ENCODE data around the gene MRFAP1L1.
"Not testable (repeated sequence)": the region's sequence is repeated elsewhere in the genome, so short reads cannot be mapped to it uniquely, and the experiment has no call there.

MRFAP1L1 gene

GRCh38 chr4:6709230-6710114, at the start of gene MRFAP1L1:
TSS of gene MRFAP1L1 (minus strand) at chr4:6709865. CDS start at chr4:6709629, 236 bp downstream.
- DNase-seq = peak; percentile 97

GRCh38 chr4:6758728-6759127, 49.1 kb upstream of the MRFAP1L1 start:
- DNase-seq = no peak

DNA sequence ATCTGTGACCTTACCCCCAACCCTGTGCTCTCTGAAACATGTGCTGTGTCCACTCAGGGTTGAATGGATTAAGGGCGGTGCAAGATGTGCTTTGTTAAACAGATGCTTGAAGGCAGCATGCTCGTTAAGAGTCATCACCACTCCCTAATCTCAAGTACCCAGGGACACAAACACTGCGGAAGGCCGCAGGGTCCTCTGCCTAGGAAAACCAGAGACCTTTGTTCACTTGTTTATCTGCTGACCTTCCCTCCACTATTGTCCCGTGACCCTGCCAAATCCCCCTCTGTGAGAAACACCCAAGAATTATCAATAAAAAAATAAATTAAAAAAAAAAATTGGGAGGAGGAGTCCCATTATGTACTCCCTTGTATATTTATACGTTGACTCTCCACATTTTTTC, 46.7 kb upstream of the MRFAP1L1 start:
- DNase-seq = not testable (repeated sequence)

DNA sequence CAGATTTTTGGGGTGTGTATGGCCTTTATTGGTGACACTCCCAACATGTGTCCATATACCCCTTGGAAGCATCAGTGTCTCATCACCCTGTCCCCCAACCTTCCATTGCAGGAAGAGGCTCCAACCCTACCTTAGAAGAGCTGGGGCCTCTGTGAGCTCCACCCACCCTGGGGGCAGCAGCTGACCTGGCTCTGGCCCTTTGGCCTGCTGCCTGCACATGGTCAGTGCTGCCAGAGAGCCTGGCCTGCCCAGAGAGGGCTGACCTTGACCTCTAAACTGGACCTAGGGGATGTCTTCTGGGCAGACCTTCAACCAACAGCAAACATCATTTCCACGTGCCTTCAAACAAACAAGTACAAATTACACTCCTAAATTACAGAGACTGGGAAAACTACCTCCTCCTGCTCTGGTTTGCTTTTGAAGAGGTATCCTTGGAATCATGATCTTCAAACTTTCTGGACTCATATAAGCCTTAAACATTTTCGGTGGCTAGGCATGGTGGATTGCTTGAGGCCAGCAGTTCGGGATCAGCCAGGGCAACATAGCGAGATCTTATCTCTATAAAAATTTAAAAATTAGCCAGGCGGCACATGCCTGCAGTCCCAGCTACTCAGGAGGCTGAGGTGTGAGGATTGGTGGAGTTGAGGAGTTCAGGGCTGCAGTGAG, 45.6 kb upstream of the MRFAP1L1 start:
- no peak for DNase-seq

DNA sequence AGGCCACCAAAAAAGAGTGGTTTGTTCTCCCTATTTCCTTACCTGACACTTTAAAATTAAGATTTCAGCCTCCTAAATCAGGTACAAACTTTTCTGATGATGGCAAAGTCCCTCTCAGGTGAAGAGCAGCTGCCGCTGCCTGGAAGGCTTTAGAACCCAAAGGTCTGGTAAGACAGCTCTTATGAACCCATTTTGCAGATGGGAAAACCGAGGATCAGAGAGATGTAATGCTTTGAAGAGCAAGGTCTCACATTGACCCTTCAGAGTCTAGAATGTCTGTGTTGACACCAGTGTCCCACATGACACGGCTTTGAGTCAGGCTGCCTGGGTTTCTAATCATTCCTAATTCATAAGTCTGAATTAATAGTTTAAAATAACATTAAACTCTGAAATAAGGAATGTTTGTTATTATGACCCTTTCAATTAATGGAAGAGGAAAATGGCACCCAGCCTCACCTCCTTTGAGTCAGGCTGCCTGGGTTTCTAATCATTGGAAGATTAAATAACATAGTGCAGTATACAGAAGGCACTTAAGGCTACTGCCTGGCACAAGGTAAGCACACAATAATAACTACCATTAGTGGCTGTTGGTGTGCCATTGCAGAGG, 44.9 kb upstream of the MRFAP1L1 start:
- DNase-seq = no peak

DNA sequence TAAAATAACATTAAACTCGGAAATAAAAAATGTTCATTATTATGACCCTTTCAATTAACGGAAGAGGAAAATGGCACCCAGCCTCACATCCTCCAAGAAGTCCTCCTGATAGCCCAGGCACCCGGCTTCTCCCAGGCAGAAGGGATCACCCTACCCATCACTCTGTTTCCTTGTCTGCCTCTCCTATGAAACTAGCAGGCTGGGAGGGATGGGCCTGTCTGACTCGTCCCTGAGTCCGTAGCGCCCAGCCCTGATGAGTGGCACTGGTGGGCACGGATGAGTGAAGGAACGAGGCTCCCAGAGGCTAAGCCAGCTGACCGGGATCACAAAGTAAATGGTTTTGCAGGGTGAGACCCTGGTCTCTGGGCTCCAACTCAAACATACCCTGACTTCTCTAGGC, 44.2 kb upstream of the MRFAP1L1 start:
- no peak for DNase-seq

GRCh38 chr4:6753103-6753560, 43.5 kb upstream of the MRFAP1L1 start:
- DNase-seq = no peak

- DNase-seq = no peak
Observed at GRCh38 chr4:6752486-6752829, 42.8 kb upstream of the MRFAP1L1 start.

- DNase-seq = no peak
Observed at GRCh38 chr4:6751611-6752485, 42.2 kb upstream of the MRFAP1L1 start.

- no peak for DNase-seq
Observed at GRCh38 chr4:6750286-6751221, 40.9 kb upstream of the MRFAP1L1 start.

- no peak for DNase-seq
Observed at GRCh38 chr4:6749340-6750171, 39.9 kb upstream of the MRFAP1L1 start.

- no peak for DNase-seq
Observed at GRCh38 chr4:6748286-6748685, 38.6 kb upstream of the MRFAP1L1 start.

DNA sequence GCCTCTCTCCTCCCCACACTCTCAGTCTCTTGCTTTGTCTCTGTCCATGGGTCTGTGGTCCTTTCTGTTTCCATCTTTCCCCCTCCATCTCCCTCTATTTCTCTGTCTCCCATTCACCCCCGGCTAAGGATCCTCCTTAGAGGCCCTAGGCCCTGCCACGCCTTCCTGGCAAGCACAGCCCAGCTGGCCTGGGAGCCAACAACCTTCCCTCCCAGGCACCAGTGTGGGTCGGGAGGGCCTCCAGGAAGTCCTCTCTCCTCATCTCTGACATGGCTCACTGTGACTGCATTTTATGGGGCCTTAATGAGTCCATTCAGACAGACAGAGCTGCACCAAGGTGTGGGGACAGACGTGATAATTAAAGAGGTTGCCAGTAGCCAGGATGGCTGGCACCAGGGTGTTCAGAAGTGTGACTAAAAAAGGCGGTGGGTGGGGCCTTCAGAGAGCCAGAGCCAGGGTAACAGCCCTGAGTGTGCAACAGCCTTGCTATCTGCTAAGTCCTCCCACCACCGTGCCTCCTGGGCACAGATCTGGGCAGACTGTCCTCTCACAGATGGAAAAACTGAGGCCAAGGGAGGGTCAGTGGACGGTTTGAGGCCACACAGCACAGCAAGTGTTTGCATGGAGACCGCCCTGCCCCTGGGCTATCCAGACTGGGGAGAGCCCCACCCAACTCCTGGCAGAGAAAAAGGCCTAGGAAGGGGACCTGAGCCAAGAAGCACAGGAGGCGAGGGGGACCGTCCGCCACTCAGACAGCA, 37.8 kb upstream of the MRFAP1L1 start:
- DNase-seq = peak; percentile 90

GRCh38 chr4:6746721-6747293, 37.1 kb upstream of the MRFAP1L1 start:
- DNase-seq = peak; percentile 93

DNA sequence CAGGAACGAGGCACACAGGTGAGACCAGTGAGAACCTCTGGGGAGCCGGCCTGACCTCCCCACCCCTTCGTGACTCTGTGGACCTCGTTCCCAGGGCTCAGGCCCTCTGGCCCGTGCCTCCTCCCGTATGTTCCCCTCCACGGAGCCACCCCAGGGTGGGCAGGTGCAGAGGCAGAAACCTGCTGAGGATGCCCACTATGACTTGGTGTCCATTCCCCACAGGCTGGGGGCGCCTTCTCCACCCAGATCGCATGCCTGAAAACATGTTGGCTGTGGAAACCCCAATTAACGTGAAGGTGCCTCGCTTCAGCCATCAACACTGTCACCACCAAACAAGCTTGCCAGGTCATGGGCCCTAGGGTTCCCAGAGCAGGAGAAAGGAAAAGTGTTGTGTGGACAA, 33.3 kb upstream of the MRFAP1L1 start:
- DNase-seq = no peak

- DNase-seq = no peak
Observed at GRCh38 chr4:6742507-6742906, 32.8 kb upstream of the MRFAP1L1 start.

DNA sequence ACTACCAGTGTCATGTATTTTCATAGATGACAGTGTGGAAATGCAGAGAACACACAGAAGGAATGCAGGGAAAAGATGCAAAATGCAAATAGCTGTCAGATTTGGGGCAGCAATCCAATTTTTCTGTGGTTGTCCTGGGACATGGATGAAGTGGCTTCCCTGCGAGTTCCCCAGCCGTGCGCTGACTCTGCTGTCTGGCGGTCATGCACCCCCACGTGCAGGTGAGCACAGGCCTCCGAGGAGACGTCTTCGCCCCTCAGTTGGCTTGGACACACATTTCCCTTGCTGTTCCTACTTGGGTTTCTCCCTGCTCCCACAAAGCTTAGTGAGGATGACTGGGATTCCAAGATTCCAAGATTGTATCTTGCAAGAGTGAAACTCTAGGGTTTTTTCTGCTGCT, 30.7 kb upstream of the MRFAP1L1 start:
- no peak for DNase-seq

DNA sequence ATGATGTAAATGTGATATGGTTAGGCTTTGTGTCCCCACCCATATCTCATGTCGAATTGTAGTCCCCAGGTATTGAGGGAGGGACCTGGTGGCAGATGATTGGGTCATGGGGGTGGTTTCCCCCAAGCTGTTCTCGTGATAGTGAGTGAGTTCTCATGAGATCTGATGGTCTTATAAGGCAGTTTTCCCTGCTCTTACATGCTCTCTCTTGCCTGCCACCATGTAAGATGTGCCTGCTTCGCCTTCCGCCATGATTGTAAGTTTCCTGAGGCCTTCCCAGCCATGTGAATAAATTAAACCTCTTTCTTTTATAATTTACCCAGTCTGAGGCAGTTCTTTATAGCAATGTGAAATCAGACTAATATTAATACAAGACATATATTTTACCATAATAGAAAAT, 30.3 kb upstream of the MRFAP1L1 start:
- DNase-seq = no peak

GRCh38 chr4:6734165-6734786, 24.6 kb upstream of the MRFAP1L1 start:
- no peak for DNase-seq
